GM04504 (cell line): ENCODE measurements around the gene GNB5.
A peak's percentile ranks its signal among the peaks of the same experiment; 100 is the strongest.
"Not testable (repeated sequence)": the region's sequence is repeated elsewhere in the genome, so short reads cannot be mapped to it uniquely, and the experiment has no call there.

Experiments used
- DNase-seq: peaks from one replicate; pipeline ENCODE4 v3.0.0-alpha.2; 2012; ENCODE audit warnings: low read depth

The GNB5 gene

DNA sequence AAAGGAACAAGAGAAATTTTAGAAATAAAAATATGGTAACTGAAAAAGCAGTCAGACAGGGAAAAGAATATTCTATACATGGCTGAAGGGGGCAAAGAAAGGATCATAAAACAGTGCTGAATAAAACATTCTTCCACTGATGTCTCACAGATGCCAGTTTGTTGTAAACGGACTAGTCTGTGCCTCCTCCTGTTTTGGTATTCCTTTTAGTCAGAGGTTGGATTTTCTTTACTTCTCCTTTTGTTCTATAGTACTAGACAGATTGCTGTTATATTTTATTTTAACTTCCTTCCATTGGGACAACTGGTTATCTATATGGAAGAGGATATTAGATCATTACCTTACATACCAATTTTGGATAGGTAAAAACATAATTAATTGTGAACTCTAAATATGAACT is 16.0 kb upstream of the GNB5 start:
- no peak for DNase-seq

DNA sequence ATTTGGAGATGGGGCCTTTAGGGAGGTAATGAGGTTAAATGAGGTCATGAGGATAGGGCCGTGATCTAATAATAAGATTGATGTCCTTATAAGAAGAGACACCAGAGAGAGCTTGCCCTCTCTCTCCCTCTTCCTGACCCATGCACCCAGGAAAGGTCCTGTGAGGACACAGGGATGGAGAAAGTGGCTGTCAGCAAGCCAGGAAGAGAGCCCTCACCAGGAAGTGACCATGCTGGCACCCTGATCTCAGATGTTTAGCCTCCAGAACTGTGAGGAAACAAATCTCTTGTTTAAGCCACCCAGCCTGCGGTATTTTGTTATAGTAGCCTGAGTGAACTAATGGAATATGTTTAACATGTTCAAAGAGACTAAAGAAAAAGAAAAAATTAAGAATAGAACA is 15.3 kb upstream of the GNB5 start:
- no peak for DNase-seq

DNA sequence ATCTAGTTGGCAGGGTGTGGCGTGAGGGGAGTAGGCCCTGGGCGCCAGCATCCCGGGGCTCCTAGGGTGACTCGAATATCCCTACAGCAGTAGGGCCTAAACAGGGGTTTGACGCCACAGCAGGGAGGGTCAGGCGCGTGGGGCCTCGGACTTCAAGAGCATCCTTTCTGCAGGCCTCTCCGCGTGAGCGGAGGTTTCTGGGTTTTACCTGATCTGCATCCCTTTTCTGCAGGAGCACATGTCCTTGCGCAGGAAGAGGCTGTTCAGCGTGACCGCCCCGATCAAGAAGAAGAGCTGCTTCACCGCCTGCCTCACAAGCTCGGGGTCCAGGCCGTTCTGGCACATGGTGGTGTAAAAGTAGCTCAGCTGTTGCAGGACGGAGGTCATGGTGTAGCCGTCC is 13.5 kb upstream of the GNB5 start:
- no peak for DNase-seq

DNA sequence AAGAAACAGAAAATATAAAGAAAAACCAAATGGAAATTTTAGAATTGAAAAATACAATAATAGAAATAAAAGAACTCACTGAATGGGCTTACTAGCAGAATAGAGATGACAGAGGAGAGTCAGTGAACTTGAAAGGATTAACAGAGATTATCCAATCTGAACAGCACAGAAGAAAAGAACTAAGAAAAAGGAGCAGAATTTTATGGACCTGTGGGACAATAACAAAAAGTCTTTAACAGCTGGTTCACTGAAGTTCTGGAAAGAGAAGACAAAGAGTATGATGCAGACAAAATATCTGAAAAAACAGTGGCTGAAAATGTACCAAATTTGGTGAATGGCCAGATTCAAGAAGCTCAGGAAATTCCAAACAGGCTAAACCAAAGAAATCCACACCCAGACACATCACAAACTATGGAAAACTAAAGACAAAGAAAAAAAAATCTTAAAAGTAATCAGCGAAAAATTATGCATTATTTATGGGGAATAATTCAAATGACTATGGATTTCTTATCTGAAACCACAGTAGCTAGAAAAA is 9.7 kb upstream of the GNB5 start:
- DNase-seq: no peak

DNA sequence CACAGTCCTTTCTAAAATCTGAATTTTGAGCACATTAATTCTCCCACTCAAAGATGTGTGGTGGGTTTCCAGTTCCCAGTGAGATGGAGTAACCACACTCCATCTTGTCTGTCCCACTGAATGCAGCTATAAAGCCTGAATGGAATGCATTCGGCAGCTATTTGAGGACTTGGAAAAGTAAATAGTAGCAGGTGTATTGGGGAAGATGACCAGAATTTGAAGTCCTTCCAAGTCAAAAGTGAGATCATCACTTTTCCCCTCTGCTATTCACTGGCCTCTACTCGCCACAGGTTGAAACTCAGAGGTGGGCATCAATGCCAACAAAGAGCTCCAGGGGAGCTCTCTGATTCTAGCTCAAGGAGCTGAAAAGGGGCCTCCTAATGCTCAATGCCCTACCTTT is 8.1 kb upstream of the GNB5 start:
- DNase-seq: no peak

DNA sequence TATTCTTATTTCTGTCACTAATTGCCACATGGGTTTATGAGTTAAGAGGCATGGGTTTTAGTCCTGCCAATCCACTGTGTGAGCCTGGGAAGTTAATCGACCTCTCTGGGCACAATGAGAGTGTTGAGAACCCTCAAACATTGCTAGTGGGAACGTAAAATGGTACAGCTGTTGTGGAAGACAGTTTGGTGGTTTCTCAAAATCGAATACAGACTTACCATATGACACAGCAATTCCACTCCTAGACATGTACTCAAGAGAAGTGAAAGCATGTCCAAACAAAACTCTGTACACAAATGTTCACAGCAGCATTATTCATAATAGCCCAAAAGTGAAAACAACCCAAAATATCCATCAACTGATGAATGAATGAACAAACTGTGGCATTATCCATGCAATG is 5.7 kb upstream of the GNB5 start:
- no peak for DNase-seq

DNA sequence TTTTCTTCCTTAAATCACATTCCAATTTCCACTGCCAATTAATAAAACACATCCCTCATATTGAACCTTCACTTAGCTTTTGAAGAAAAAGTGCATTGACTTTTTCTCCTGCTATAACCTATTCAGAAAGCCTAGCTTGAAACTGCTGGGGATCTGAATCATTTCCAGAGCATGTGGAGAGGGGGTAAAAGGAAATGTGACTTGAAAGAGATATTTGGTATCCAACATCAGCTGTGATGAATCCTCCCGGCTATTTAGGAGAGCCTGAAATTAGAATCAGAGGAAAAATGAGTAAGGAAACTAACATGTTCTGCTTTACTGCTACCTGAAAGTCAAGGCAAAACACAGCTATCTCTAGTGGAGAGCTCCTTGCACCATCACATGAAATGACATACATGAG is 2.6 kb upstream of the GNB5 start:
- DNase-seq: no peak

DNA sequence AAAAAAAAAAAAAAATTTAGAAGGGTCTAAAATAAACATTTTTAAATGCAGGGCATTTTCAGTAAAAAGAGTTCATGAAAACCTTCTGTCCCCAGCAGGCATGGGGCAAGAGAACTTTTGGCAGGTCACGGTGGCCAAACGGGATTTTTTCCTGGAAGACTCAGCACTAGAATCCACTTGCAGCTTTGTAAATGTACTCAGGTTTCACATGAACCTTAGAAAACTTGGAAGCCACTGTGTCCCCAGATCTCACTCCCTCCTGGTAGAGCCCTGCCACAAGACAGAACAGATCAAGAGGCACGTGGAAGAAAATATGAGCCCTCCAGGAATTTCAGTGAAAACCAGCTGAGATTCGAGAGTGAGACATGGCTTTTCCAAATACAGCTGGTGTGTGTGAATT is 2.1 kb upstream of the GNB5 start:
- DNase-seq: no peak

DNA sequence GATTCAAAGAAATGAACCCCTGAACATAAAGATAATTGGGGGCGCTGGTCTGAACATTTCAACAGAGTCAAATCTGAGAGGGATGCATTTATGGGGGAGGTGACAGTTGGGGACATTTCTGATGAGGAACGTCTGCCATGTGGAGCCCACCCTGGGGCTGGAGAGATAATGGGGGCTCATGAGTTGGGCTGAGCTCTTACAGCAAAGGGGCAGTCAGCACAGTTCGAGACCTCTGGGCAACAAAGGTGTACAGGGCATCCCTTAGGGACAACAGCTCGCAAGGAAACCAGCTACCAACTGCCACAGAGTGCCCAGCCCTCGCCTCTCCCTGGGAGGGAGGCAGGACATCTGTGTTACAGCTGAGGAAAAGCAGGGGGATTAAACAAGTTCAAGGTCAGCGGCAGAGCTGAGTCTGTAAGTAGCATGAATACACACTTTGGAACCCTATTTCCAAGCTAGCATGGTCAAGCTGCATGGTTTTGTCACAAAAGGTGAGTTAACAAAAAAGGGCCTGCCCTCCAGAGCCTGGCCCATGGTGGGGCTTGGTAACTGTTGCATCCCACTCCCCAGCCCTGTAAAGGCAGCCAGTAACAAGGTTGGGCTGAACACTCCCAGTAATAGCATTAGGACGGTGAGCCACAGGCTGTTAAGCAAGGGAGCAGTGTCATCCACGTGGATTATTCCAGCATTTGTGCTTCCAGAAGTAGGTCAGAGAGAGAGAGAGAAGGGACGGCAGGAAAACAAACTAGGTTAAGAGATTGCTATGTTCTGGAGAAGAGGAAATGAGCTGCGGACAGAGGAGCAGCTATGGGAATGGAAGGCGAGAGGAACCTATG is 4.3 kb downstream of the GNB5 start:
- DNase-seq: no peak

DNA sequence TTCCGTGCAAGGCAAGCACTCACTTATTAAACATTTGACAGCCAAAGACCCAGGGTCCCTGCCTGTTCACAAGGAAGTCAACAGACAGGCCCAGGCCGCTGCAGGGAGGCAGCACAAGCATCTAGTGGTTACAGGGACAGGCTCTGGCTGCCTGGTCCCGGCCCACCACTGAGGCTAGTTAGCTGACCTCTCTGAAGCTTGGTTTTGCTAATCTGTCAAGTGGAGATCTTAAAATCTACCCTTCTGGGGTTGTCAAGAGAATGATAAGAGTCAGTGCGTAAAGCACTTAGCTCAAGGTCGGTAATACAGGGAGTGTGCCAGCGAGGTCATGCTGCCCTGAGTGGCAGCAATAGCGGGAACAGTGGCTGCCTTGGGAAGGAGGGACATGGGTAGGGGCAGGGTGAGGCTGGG is 6.0 kb downstream of the GNB5 start:
- DNase-seq: no peak

DNA sequence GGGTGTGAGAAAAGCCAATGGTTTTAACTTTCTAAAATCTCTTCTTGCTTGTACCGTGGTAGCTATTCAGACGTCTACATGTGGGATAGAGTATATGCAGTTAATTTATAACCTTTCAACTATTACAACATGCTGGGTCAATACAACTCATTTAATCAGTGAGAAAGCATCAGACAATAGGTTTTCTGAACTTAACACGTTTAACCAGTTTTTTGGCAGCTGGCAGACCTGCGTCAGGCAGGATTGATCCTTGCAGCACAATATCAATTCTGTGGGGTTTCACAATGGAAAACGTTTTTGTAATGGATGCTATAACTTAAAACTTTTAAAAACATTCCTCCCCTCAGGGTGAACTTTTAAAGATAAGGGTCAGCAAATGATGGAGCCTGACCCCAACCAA is 6.5 kb downstream of the GNB5 start:
- DNase-seq: no peak

DNA sequence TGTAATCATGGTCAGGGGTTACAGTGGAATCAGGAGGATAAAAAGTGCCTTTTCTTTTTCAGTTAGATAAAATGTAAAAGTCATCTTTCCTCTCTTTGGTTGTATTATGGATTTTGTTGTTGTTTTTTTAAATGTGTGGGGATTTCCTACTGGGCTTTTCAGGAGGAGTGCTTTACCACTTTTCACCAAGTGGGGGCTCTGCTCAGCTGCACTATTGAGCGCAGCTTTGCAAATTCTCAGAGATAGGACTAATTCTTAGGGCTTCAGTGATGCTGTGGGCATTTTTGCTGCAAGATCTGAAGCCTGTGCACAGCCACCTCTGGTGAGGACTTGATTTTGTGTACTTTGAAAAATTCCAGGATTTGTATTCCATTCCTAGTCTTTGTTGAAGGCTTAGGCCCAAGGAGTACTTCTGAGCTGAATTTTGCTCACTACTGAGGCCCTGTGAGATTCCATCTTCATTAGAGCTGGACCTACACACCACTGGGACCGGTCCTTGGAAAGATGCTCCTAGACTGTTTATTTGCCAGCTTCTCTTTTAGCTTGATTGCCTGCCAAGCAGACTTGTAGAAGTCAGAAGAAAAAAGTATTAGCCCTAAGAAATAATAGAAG is 7.5 kb downstream of the GNB5 start:
- DNase-seq: no peak

DNA sequence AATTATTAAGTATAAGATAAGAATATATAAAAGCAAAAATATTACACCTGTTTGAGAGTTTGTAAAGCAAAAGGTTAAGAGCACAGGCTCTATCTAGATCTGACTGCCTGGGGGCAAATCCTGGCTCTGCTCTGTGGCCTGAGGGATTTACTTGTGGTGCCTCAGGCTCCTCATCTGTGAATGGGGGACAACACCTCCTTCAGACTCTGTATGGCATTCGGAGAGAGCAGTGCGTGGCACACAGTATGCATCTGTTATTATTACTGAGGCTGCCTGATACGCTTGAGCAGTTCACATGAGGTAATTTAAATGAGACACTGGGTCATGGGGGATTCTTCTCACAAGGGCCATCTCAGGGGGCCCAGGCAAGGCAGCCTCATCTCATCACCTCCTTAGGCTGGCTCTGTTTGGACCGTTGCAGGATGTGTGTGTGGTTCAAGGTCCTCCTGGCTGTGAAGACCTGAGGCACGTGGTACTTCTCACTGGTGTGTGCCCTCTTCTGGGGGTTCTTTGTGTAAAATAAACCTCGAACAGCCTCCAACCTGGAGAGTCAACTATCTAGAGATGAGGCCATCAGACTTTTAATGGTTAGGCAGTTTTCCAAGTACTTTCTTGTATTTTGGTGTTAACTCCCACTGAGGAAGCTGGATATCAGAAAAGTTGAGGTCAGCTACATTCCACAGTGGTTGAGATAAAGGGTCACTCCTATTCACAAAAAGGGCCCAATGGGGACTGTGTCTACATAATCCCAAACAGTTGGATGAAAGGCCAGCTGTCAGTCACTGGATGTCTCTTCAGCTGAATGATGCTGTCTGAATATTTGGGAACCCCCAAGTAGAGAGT is 9.0 kb downstream of the GNB5 start:
- no peak for DNase-seq

DNA sequence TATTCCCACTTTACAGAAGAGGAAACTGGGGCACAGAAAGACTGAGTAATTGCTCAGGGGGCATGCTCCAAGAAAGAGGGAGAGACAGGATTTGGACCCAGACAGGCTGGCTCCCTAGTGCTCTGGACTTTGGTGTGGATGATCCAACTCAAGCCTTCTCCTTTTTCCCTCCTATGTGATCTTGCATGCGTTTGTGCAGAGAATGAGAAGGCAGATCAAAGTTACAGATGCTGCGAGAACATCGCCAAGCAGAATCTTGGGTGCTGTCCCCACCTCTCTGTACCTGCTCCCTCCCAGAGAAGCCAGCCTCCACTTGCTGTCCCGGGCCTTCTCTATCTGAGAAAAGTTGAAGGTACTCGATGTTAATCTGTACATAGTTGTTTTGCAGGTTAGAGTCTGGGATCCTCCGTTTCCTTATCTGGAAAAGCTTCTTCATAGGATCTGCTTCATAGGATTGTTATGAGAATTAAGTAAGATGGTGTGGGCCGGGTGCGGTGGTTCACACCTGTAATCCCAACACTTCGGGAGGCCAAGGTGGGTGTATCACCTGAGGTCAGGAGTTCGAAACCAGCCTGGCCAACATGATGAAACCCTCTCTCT is 10.2 kb downstream of the GNB5 start:
- DNase-seq: no peak

DNA sequence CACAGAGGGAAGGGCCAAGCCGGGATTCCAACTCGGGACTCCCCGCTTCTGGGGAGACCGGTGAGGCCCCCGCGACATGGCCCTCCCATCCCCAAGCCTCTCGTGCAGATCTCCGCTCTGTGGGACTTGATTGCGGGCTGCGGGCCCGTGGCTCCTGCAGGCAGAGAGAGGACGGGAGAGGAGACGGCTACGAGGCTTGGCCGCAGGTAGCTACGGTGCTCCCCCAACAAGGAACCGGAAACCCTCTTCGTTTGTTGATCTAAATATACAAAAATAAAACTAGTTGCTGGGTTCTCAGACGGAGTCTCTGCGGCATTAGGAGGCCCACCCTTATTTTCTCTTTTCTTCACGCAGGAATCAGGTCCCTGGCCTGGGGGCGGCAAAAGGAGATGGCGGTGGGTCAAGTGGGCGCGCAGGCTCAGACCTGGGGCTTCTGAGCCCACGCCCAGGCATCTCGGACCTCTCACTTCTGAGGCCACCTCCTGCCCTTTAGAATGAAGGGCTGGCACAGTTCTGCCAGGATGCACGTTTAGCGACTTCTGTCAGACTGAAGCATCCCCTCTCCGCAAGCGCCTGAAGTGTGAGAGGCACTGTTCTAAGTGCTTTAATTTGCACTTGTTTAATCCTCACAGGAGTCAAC is 10.9 kb downstream of the GNB5 start:
- DNase-seq: no peak

DNA sequence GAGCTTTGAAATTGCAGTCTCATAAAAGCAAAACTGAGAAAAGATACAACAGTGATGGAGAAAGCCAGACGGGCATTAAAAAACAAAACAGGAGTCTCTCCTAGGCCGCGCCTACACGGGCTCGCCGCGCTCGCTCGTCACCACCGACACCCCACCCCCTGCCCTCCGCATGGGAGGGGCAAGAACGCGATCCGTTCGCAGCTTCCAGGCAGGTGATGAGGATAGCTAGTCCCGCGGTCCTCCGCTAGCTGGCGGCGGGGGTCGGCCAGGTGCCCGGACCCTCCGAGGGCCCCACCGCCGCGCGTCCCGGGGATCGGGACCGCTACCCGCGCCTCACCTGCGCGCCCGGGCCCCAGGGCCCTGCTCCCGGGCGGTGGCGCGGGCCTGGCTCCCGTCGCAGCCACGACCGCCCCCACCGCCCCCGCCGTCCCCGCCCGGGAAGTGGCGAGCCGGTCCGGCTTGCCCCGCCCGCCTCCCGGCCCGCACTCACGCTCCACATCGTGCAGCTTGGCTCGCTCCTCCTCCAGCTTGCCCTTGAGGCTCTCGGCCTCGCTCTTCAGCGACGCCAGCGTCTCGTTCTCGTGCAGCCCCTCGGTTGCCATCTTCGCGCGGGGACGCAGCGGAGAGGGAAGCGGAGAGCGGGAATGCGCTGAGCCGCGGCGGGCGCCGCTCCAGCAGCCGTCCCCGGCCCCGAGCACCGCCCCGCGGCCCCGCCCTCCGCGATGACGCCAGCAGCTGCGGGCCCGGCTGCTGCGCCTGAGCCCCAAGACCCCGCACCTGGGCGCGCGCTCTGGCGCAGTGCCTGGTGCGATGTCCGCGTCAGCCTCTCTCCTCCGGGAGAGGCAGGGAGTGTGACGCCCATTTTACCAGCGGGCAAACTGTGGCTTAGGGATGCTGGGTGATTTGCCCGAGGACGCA is 11.7 kb downstream of the GNB5 start:
- peak; percentile 50 for DNase-seq

DNA sequence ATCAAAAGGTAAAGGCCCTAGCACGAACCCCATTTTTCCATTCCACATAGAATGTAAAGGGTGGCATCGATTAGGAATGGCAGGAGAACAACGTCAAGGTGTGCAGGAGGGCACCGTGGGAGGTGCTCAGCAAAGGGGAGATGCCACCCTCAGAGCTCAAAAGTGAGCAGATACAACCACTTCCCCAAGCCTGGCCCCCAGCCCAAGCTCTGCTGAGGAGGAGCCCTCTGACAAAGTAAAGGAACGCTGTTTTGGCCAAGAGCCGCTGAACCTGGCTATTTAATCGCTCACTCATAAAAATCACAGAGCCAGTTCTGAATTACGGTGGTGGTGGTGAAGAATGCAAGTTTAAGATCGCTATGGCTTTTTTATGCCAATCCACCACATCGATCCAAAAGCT is 12.4 kb downstream of the GNB5 start:
- DNase-seq: no peak

DNA sequence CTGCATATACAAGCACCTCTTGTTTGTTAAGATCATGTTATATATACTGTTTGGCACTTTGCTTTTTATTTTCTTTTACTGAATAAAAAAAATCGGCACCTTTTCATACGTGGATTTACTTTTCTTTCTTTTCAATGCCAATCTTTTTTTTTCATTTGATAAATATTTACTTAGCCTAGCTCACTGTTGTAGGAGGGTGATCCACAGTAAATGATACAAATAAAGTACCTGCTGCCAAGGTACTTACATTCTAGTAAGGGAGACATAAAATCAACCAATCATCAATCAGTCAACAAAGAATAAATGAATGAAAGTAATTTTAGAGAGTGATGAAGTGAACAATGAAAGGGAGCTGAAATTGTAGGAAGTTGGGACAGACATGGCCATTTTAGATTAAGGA is 18.3 kb downstream of the GNB5 start:
- DNase-seq: no peak

DNA sequence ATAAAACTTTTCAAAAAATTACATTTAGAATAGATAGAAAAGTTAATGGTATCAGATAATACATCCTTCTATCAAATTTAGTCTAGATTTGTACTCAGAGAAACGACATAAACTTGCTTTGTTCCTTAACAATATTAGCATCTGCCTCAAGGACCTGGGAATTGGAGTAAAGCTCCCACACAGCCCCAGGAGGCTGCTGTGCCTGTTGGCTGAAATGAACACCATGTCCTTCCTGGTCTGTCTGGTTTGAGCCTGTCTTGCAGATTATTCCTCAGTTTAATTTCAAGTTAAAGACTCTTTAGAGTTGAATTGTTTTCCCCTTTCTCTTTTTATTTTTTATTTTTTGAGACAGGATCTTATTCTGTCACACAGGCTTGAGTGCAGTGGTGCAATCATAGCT is 19.4 kb downstream of the GNB5 start:
- DNase-seq: no peak

DNA sequence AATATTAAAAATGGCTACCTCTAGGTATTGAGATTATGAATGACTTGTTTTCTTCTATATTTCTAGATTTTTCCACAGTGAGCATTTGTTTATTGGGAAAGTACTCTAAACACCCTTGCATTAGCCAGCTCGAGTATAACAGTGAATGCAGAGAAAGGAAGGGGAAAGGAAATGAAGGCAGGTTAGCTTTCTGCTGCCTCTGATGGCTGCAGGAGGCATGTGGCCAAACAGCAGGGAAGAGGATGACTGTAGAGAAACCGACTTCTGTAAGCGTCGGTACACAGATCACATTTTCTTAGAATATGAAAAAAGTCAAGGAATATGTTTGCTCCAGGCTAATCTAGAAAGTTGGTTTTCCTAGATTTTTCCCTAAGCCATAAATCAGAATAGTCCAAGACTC is 19.8 kb downstream of the GNB5 start:
- DNase-seq: no peak

DNA sequence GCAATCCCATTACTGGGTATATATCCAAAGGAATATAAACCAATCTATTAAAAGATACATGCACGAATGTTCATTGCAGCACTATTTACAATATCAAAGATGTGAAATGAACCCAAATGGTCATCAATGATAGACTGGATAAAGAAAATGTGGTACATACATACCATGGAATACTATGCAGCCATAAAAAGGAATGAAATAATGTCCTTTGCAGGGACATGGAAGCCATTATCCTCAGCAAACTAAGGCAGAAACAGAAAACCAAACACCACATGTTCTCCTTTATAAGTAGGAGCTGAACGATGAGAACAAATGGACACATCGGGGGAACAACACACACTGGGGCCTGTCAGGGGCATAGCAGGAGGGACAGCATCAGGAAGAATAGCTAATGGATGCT is 21.0 kb downstream of the GNB5 start:
- not testable (repeated sequence) for DNase-seq
